ENCODE measurements around the gene REXO1.
"Not testable (repeated sequence)": the region's sequence is repeated elsewhere in the genome, so short reads cannot be mapped to it uniquely, and the experiment has no call there.

REXO1 gene, protein sequence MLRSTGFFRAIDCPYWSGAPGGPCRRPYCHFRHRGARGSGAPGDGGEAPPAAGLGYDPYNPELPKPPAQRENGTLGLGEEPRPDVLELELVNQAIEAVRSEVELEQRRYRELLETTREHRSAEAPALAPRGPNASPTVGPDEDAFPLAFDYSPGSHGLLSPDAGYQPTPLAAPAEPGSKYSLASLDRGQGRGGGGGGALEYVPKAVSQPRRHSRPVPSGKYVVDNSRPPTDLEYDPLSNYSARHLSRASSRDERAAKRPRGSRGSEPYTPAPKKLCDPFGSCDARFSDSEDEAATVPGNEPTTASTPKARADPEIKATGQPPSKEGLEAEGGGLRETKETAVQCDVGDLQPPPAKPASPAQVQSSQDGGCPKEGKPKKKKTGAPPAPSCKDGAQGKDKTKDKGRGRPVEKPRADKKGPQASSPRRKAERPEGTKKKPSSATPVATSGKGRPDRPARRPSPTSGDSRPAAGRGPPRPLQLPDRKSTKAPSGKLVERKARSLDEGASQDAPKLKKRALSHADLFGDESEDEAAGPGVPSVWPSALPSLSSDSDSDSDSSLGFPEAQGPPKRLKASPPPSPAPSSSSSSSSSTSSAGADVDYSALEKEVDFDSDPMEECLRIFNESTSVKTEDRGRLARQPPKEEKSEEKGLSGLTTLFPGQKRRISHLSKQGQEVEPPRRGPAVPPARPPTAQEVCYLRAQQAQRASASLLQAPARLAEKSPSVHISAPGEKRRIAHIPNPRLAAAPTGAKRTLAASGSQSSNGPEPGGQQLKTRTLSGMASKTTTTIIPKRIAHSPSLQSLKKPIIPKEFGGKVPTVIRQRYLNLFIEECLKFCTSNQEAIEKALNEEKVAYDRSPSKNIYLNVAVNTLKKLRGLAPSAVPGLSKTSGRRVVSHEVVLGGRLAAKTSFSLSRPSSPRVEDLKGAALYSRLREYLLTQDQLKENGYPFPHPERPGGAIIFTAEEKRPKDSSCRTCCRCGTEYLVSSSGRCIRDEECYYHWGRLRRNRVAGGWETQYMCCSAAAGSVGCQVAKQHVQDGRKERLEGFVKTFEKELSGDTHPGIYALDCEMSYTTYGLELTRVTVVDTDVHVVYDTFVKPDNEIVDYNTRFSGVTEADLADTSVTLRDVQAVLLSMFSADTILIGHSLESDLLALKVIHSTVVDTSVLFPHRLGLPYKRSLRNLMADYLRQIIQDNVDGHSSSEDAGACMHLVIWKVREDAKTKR

DNA sequence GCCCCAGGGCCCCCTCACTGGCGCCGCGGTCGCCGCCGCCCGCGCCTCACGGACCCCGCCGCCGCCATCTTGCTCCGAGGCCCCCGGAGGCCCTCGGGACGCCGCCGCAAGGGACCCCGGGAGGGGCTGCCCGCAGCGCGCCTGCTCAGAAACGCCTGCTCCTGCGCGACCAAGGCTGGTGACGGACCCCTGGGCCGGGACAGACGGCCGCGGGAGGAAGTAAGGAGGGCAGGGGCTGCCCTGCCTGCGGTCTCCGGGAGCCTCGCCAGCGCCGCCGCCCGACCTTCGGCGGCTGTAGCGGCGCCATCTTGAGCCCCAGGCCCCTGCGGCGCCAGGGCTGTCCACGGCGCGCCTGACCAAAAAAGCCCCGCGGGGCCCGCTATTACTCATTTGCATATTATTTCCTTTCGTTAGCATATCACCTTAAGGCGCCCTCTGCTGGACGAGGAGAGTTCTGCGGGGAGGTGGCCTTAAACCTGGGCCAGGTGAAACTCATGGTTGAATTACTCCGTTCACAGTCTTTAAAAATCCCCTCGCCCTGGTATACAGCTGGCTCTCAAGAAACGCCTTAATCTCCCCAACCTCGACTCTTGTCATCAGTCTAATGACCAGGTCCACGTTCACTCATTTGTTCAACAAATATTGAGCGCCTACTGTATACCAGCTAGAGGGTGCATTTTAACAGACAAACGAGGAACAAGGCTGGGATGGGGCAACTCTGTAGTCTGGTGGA, at the start of gene REXO1:
TSS of gene REXO1 (minus strand) at position 85 of the 733 bp plus-strand sequence. CDS start 125 bp downstream, outside the sequence.
- FAIRE-seq: peak; percentile 99
- peak; percentile 79 for DNase-seq (ENCODE audit: extremely low spot score, insufficient read length, low read depth)

DNA sequence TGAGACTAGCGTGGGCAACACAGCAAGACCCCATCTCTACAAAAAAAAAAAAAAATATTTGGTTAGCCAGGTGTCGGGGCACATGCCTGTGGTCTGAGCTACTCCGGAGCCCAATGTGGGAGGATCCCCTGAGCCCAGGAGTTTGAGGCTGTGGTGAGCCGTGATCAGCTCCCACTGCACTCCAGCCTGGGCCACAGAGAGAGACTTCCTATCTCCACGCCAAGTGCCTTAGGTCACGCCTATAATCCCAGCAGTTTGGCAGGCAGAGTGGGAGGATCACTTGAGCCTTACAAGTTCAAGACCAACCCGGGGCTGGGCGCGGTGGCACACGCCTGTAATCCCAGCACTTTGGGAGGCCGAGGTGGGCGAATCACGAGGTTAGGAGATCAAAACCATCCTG, 48.2 kb upstream of the REXO1 start:
- FAIRE-seq (peak; percentile 33), DNase-seq (ENCODE audit: extremely low spot score, insufficient read length, low read depth) (no peak)

DNA sequence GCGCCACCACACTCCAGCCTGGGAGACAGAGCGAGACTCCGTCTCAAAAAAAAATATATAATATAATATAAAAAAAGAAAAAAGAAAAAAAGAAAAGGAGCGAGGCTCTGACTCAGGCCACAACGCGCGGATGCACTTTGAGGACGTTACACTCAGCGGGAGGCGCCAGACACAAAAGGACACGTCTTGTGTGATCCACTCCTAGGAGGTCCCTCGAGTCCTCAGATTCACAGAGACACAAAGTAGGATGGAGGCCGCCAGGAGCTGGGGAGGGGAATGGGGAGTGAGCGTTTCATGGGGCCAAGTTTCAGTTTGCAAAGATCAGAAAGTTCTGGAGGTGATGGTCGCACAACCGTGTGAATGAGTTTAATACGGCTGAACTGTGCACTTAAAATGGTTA, 45.5 kb upstream of the REXO1 start:
- no peak for DNase-seq (ENCODE audit: extremely low spot score, insufficient read length, low read depth)
- no peak for FAIRE-seq

DNA sequence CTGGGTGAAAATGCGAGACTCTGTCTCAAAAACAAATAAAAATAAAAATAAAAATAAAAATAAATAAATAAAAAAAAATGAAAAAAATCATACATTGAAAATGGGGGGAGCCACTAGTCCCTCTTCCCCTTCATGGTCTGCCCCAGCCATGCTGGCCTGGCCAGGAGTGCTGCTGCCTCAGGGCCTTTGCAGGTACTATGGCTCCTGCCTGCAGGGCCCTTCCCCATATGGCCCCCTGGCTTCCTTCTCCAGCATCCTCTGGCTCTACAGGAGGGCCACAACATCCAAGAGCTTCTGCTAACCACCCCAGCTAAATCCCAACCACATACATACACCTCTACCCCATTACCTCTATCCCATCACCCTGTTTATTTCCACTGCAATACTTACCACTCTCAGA, 41.6 kb upstream of the REXO1 start:
- no peak for DNase-seq (ENCODE audit: extremely low spot score, insufficient read length, low read depth)
- FAIRE-seq: no peak

DNA sequence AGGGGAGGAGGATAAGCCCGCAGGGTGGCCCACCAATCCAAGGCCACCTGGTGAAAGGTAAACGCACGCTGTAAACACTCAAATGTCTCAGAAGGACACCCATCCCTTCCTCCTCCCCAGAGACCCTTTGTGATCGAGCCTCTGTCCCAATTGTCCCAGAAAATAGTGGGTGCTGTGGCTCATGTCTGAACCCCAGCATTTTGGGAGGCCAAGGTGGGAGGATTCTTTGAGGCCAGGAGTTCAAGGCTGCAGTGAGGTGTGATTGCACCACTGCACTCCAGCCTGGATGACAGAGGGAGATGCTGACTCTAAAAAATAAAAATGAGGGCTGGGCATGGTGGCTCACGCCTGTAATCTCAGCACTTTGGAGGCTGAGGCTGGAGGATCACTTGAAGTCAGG, 40.1 kb upstream of the REXO1 start:
- no peak for FAIRE-seq
- DNase-seq (ENCODE audit: extremely low spot score, insufficient read length, low read depth): no peak

DNA sequence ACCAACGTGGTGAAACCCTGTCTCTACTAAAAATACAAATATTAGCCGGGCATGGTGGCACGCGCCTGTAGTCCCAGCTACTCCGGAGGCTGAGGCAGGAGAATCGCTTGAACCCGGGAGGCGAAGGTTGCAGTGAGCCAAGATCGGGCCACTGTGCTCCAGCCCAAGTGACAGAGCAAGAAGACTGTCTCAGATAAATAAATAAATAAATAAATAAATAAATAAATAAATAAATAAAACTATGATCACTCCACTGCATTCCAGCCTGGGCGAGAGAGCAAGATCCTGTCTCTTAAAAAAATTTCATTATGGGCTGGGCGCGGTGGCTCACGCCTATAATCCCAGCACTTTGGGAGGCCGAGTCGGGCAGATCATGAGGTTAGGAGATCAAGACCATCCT, 38.1 kb upstream of the REXO1 start:
- FAIRE-seq; DNase-seq (ENCODE audit: extremely low spot score, insufficient read length, low read depth): not testable (repeated sequence)

DNA sequence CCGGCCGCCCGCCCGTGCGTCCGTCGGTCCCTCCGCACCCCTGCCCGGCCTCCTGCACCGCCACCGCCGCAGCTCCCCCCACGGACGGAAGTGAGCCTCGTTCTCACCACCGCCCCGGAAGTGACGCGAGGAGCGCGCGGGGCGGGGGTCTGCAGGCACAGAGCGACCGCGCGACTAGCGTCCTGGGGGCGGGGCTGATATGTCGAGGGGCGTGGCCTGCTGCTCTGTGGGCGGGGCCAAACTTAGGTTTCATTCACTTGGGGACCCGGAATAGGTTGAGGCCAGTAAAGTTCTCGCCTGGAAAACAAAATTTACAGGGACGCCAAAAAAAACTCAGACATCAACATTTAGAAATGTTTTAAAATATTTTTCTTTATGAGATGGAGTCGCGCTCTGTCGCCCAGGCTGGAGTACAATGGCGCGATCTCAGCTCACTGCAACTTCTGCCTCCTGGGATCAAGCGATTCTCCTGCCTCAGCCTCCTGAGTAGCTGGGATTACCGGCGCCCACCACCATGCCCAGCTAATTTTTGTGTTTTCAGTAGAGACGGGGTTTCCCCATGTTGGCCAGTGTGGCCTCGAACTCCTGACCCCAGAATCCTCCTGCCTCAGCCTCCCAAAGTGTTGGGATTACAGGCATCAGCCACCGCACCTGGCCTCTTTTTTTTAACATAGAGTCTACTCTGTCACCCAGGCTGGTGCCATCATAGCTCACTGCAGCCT, 37.3 kb upstream of the REXO1 start, which contains the start of gene ABHD17A:
TSS of gene ABHD17A (minus strand) at position 99 of the 722 bp plus-strand sequence. CDS start 3,930 bp downstream, outside the sequence.
- DNase-seq (ENCODE audit: extremely low spot score, insufficient read length, low read depth) (peak; percentile 94), FAIRE-seq (peak; percentile 95)

DNA sequence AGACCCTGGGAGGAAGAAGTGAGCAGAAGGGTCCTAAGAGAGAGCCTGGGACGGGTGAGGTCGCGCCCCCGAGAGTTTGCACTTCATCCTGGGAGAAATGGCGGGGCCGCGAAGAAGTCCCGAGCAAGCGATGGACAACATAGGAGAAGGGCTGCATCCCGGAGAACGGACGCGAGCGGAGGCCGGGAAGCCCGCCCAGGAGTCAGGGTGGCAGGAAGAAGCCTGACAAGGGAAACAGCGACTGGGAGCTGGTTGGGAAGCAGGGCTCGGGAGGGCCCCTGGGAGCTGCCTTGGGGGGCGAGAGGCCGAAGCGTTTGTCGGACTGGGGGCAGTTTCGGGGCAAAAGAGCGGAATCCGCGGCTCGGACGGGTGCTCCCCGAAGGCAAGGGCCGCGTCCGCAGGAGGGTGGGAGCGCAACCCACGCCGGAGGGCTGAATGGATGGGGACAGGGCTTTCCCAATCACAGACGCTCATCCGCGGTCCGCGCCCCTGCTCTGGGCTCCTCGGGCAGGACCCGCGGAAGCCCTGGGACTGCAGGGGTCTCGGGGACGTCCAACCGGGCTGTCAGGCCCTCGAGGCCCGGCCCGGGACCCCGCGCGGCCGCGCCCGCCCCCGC, 36.5 kb upstream of the REXO1 start:
- DNase-seq (ENCODE audit: extremely low spot score, insufficient read length, low read depth): no peak
- no peak for FAIRE-seq

DNA sequence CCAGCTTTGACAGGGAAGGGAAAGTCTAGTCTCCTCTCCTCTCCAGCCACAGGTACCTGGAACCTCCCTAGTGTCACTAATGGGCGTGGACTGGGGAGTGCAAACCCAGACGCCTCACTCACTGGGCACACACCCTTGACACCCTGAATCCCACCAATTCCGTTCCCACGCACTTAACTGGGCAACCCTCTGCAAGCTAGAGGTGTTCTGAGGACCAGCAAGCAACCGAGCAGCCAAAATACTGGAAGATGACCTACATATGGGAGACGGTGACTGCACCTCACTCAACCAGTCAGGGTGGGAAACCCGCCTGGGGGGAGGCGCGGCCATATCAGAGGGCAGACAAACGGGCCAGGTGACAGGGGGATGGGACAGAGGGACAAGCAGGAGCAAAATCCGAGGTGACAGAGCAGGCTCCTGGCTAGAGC, 36.0 kb upstream of the REXO1 start:
- peak; percentile 73 for FAIRE-seq

DNA sequence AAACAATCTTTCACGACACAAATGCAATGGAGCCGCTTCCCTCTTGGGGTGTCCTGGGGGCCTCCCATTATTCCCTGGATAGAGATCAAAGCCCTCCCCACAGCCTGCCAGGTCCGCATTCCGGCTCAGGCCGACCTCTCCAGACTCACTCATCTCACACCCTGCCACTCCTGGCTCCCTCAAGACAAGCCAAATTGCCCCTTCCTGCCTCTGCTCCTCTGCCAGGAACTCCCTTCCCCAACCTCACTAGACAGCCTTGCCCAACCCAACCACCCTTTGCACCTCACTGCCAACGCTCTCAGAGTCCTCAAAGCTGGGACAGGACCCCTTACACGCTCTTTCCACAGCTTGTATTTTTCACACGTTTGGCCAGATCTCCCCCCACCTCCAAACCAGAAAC, 35.5 kb upstream of the REXO1 start:
- no peak for FAIRE-seq

More for the DNA sequence above, 36.0 kb upstream of the REXO1 start:
- no peak for DNase-seq (ENCODE audit: extremely low spot score, insufficient read length, low read depth)

DNA sequence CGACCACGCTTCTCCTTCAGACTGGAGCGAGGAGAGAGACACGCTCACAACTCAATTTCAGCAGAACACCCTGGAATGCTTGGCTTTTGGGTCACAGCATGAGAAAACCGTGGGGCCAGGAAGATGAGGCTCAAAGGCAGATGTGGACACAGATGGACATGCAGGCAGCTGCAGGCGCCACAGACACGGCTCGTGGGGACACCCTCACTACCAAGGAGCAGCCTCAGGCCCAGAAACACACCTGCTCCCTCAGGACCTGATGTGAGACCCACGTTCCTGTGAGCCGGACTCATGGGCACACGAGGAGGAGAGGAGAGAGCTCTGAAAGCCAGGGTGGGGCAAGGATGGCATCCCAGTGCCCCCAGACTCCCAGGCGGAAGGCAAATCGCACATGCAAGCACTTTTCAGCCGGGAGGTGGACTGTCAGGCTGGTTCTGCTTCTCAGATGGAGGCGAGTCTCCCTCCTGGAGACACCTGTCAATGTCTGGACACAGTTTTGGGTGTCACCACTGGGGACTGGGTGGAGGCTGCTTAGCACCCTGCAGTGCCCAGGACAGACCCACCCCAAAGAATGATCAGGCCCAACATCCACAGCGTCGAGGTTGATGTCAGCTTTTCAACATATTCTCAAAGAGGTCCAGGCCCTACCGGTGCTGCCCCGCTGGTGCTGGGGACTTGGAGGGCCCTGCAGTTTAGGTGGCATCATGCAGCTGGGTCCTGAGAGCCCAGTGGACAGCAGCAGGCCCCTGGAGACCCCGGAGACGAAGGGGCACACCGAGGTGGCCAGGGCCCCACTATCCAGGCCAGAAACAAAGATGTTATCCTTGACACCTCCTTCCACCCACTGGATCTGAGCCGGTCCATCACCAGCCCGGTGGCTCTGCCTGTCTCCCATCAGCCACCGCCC, 34.8 kb upstream of the REXO1 start:
- DNase-seq (ENCODE audit: extremely low spot score, insufficient read length, low read depth) (no peak), FAIRE-seq (no peak)

More for the DNA sequence above, 35.5 kb upstream of the REXO1 start:
- DNase-seq (ENCODE audit: extremely low spot score, insufficient read length, low read depth): no peak

DNA sequence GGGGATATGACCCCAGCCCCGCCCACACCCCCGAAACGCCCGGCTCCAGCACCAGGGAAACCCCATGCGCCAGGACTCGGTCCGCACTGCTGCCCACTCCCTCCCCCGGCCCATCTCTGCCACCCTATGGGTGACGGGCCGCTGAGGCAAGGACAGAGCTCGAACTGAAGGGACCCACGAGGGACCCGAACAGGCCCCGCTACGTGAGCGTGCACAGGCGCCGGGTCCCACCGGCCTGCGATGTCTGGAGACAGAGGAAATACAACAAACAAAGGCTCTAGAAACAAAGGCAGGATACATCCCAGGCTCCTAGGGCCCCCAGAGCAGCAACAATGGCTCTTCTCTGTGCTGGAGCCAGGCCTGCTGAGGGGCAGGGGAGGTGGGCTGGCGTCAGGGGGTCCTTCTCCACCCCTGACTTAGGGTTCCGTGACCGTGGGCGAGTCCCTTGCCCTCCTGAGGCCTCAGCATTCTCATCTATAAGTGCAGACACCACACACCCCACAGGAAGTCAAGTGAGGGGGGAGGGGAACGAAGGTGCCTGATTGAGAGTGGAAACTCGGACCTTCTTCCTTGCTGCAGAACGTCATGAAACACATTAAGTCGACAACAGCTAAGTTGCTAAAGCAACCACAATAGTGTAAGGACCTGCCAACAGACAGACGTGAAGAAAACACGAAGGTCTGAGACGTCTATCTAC, 34.0 kb upstream of the REXO1 start:
- no peak for DNase-seq (ENCODE audit: extremely low spot score, insufficient read length, low read depth)
- FAIRE-seq: peak; percentile 50

DNA sequence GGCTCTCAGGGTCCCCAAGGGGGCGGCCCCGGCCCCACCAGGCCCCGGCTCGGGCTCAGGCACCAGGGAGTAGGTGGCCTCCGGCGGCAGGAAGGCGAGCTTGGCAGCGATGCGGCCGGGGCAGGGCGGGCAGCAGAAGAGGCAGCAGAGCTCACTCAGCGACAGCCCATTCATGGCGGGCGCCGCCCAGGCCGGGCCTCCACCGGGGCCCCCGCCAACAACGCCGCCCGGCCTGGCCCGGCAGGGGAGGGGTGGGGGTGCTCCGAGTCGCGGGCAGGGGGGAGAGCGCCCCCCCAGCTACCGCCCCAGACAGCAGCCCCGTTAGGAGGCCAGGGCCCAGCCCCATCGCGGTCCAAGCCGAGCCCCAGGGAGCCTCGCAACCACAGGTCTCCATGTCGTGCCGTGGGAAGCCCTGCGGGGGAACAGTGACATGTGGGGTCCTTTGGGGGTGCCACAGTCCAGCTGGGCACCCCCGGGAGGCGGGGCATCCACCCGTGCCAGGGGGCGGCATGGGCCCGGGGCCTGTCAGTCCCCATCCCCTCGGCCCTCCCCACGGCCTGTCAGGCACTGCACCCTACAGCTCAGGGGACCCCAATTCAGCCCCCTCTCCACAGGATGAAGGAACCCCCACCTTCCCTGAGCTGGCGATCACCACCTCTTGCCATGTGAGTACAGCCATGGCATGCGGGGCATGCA, 33.3 kb upstream of the REXO1 start:
- not testable (repeated sequence) for DNase-seq (ENCODE audit: extremely low spot score, insufficient read length, low read depth); FAIRE-seq

DNA sequence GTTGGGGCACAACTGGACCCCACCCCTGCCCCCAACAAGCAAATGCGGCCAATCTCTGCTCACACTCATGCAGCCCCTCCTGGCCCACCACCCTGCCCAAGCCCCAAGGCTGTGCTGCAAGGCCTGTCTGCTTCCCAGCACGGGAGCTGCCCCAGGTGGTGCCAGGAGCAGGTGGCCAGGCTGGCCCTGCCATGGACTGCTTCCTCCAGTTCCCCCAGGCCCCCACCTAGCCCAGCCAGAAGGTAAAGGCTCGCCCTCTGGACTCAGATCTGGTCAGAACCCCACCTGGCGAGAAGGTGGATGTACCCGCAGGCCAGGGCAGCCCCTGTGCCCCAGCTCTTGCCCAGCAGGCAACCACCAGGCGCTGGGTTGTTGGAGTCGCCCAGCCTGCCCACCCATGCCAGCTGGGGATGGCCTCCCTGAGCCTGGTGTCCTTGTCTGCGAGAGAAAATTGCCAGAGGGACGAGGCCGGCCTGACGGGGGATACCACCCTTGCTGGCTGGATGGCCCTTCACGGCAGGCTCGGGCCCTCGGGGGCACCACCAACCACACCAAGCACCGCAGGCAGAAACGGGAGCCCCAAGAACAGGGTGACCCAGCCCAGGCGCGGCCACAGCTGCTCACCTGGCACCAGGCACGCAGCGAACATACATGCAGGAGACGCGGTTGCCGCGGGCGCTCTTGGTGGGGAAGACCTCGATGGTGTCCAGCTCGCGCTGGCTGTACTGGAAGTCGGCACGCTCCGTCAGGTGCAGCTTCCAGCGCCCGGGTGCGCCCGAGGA, 32.5 kb upstream of the REXO1 start:
- FAIRE-seq (no peak), DNase-seq (ENCODE audit: extremely low spot score, insufficient read length, low read depth) (no peak)

DNA sequence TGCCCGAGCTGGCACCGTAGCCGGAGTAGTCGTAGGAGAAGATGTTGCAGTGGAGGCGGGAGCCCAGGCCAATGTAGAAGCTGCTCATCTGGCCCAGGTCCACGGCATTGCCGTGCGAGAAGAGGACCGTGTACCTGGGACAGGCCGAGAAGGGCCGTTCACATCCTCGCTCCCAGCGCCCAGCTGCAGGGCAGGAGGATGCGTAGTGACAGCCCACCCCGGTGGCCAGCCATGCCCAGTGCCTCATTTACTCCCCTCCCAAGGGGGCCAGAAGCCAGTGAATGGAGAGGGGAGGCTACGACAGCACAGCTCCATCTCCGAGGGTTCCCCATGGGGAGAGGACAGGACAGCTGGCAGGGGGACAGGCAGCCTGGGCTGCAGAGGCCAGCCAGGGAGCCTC, 31.7 kb upstream of the REXO1 start:
- not testable (repeated sequence) for DNase-seq (ENCODE audit: extremely low spot score, insufficient read length, low read depth); FAIRE-seq
